GM18858 (cell line): ENCODE data around the gene ECE1.
"Not testable (repeated sequence)": the region's sequence is repeated elsewhere in the genome, so short reads cannot be mapped to it uniquely, and the experiment has no call there.

Experiments
- ATAC-seq: cut with Tn5 transposase; IDR thresholded peaks from one replicate; pipeline ENCODE4 v1.9.1; 2021; ENCODE audit not compliant: unreplicated experiment

Gene ECE1

DNA sequence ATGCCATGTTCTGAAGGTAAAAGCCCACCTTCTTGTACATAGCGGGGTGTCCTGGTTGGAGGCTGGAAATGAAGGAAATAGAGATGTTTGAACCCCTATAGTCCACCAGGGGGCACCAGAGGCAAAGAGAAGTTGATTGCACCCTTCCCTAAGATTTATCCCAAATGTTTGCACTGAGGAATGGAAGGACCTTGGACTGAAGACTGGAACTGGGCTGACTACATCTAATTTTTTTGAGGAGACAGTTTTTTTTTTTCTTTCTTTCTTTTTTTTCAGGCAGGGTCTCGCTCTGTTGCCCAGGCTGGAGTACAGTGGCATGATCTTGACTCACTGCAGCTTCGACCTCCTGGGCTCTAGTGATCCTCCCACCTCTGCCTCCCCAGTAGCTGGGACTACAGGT is 58.2 kb downstream of the ECE1 start:
- ATAC-seq = no peak

DNA sequence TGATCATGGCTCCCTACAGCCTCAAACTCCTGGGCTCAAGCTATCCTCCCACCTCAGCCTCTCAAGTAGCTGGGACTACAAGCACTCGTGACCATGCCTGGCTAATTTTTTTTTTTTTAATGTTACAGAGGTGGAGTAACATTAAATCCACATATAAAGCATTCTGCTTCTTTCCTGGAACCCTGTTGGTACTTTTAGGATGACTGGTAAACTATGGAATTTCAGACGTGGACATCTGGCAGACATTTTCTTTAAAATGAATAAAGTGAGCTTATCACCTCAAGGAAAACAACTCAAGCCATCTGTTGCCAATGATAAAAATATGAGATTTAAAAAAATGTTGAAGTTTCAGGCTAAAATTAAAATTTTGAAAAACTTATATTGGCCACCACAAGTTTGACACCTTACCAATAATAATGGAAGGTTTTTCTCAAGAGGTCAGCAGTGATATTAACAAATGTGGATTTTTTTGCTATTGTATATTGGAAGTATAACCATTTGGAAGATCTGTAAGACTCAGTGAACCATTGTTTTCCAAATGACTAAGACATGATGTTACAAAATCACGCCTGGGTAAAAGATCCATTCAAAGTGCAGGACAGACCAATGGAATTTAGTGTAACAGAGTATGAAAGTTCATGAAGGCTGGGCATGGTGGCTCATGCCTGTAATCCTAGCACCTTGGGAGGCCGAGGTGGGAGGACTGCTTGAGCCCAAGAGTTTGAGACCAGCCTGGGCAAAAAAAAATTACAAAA is 60.8 kb downstream of the ECE1 start:
- ATAC-seq = no peak

DNA sequence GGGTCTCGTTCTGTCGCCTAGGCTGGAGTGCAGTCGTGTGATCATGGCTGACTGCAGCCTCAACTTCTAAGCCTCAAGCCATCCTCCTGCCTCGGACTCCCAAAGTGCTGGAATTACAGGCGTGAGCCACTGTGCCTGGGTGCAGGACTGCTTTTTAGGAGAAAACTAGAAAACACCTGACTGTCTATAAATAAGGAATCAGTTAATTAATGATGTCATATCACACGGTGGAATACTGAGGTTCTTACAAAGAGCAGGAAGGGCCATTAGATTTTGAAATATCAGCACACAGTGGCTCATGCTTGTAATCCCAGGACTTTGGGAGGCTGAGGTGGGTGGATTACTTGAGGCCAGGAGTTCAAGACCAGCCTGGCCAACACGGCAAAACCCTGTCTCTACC is 62.0 kb downstream of the ECE1 start:
- ATAC-seq = not testable (repeated sequence)

DNA sequence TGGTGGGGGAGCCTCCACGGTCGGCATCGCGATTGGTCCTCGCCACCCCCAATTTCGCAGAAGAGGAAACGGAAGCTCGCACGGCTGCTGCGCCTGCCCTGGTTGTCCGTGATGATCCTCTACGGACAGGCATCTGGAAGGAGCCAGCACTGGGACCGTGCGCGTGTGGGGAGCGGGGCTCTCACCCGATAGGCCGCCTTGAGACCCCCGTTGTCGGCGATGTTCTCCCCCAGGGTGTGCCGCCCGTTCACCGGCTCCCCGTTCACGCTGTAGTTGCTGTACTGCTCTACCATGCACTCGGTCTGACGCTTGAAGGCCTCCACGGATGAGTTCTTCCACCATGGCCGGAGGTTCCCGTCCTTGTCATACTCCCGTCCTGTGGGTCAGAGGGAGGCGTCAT is 65.2 kb downstream of the ECE1 start:
- ATAC-seq = no peak

DNA sequence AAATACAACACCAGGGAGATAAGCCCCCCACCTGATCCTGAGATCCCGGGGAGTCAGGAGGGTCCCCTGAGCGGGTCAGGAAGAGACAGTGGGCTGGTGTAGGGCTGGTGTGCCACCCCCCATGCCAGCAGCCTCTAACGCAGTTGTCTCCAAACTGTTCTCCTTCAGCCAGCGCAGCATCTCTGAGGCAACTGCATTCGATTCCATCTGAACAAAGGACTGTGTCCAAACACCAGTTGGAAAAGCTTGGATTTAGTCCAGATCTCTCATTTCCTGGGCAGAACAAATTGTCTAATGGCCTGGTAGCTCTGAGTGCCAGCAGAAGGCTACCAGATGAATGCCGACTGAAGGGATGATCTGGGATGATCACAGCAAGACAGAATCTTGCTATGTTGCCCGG is 69.4 kb downstream of the ECE1 start:
- ATAC-seq = no peak

DNA sequence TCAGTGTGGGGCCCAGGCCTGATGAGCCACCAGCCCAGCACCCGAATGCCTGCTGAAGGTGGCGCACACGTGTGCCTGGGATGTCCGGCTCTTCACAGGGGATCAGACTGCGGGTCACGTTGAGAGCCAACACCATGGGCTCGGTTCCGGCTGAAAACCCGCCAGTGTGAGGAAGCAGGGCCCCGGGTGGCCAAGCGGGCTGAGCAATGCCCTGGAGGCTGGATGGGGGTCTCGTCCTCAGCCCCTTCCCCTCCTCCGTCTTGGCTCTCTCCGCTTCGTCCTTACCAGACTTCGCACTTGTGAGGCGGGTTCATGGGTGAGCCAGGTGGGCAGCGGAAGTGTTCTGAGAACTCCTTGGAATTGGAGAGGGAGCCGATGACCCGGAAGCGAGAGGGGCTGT is 70.6 kb downstream of the ECE1 start:
- ATAC-seq = no peak

DNA sequence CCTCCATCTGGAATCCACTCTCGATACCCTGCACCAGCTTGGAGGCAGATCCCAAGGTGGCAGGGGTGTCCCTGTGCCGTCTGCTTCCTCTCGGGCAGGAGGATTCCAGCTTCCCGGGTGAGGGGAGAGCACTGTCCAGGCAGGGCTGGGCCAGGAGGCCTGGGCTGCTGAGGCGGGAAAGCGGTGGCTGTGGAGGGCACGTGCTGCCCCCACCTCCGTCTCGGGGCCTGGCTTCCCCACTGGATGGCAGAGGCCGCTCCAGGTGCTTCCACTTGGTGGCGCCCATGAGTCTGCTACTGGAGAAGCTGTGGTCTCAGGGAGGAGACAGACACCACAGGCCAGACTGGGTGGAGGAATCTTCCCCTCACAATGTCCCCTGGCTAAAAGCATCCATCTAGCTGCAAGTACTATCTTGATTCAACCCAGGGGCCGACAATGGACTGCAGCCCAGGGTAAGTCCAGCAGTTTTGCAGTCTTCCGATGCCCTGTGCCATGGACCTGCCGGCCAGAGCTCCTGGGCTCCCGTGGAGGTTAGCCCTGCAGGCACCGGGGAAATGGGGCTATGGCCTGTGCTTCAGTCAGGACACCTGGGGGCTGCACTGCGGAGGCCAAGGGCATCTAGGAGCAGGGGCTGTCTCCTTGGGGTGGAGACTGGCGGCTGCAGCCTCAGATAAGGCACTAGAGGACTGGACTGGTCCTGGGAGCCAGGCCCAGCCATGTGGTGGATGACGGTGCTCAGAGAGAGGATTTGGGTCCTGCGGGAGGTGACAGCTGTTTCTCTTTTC is 72.3 kb downstream of the ECE1 start:
- no peak for ATAC-seq

DNA sequence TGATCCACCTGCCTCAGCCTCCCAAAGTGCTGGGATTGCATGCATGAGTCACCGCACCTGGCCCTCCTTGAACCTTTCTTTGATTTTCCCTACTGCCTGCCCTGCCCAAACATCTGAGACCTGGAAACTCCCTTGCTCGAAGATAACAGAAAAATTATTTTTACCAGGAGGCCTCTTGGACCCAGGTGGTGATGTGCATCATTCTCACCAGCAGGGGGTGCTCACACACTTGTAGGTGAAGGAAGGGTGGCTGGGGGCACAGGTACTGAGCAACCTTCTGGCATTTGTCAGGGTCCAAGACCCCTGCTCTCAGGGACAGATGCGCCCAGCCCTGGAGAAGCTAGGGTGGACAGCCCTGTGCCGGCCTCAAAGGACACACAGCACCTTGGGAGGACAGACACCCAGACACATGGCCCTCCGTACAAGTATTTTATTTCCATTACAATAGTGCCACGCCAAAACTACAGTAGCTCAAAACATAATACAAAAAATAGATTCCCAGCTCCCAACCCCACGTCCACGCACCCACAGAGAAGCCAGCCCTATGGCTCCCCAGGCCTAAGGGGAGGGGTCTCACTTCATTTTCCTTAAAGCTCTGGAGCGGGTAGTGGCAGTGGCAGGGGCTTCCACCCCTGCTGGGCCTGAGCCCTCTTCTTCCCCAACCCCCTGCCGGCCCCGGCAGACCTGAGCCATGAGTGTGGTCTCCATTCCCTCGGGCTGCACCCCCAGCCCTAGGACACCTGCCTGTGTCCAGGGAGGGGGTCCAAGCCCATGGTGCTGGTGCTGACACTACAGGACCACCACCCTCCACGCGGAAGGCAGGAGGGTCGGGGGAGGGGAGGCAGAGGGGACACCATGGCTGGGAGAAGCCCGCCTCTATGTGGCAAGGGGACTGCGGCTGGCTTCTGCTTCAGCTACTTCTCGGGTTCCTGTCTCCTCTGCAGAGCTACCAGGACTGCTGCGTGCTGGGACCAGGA is 73.1 kb downstream of the ECE1 start:
- ATAC-seq = no peak

DNA sequence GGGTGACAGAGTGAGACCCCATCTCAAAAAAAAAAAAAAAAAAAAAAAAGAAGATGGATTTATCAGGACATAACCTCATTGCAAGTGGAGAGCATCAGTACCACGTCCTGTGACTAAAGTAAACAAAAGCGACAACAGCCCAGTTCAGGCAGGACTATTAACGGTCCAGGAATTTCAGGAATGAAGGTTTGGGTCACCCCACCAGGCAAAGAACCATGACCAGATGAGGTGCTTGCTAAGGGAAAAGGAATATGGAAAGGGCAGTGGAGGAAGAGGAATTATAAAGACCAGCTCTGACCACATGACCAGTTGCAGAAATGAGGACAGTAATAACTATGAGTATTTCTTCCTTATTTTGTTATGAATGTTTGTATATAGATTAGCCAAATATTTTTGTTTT is 78.1 kb downstream of the ECE1 start:
- ATAC-seq = no peak

DNA sequence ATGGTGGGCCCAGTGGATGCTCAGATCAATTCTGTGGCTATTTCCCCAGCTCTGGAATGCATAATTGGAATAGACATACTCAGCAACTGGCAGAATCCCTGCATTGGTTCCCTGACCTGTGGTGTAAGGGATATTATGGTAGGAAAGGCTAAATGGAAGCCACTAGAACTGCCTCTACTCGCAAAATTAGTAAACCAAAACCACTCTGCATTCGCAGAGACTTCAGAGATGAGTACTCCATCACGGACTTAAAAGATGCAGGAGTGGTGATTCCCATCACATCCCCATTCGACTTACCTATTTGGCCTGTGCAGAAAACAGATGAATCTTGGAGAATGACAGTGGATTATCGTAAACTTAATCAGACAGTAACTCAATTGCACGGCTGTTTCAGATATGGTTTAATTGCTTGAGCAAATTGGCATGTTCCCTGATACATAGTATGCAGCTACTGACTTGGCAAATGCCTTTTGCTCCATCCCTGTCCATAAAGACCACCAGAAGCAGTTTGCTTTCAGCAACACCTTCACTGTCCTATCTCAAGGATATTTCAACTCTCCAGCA is 82.0 kb downstream of the ECE1 start:
- ATAC-seq = not testable (repeated sequence)

DNA sequence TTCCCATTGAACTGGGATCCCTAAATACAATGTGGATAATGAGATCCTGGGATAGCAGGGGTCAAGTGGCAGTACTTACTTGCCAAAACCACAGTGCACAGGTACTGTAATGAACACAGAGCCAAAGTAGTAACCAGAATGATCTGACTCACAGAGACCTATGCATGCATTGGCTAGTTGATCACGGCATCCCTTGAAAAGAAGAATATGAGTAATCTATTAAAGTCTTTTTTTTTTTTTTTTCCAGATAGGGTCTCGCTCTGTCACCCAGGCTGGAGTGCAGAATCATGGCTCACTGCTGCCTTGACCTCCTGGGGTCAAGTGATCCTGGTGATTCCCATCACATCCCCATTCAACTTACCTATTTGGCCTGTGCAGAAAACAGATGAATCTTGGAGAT is 84.1 kb downstream of the ECE1 start:
- no peak for ATAC-seq

DNA sequence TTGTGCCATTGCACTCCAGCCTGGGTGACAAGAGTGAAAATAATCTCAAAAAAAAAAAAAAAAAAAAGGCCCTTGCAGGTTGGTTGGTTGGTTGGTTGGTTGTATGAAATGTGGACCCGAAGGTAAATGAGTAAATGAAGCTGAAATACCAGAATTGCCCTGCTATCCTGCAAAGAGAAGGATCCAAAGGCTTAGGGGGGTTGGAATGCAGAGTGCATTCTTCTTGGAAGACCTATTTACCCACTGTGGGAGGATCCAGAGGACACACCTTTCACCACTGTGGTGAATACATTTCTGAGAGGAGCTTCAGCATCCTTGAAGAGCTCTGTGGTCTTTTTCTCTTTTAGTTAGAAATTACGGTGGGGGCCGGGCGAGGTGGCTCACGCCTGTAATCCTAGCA is 84.8 kb downstream of the ECE1 start:
- no peak for ATAC-seq

DNA sequence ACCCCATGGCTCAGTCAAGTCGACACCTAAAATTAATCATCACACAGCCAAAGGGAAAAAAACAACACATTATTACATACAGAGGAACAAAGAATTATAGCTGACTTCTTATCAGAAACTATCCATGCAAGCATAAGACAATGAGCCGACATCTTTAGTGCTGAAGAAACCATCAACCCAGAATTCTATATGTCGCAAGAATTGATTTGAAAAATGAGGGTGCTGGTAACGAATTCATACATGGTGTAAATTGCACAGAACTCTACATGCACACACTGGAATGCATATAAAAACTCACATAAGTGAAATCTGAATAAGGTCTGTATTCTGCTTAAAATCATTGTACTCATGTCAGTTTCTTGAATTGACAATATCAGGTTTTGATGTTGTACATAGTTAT is 88.6 kb downstream of the ECE1 start:
- ATAC-seq = no peak

DNA sequence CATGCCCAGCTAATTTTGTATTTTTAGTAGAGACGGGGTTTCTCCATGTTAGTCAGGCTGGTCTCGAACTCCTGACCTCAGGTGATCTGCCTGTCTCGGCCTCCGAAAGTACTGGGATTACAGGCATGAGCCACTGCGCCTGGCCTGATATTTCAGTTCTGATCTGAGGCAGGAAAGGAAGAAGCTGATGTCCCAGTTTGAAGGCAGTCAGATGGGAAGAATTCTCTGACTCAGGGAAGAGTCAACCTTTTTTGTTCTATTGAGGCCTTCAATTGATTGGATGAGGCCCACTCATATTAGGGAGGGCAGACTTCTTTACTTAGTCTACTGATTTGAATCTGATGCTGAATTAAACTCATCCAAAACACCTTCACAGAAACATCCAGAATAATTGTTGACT is 89.0 kb downstream of the ECE1 start:
- not testable (repeated sequence) for ATAC-seq

DNA sequence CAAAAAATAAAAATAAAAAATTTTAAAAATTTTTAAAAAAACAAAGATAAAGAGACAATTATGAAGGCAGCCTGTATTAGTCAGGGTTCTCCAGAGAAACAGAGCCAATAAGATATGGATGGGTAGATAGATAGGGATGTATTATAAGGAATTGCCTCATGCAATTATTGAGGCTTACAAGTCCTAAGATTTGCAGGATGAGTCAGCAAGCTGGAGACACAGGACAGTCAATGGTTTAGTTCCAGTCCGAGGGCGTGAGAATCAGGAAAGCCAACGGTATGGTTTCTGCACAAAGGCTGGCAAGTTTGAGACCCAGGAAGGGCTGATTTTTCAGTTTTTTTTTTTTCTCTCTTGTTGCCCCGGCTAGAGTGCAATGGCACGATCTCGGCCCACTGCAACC is 89.5 kb downstream of the ECE1 start:
- ATAC-seq = no peak

DNA sequence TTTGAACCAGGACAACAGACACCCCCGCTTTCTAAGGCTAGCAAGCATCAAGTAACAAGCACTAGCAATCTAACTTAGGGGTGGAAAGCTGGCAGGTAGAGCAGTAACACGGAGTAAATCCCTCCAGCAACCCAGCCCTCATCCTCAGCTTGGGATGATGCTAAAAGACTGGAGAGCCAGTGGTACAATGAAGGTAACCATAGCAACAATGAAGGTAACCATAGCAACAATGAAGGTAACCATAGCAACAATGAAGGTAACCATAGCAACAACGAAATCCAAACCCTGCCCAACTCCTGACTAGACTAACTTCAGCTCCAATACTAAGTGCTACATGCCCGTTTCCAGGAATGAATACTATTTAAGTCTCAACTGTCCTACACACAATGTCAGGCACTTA is 91.3 kb downstream of the ECE1 start:
- no peak for ATAC-seq

DNA sequence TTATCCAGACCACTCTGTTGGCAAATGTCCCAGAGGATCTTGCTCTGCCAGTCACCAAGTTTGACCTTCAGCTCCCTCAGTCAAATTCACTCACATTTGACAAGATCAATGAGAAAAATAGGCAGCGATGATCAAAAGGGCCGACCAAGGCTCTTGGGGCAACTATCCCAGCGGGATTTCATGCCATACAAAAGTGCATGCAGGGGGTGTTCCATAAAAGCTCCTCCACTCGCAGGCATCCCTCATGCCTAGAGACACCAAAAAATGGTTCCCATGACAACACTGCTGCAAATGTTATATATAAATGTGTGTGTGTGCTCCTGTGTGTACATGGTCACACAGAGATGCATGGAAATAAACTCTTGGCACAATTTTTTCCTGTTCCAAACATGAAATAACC is 97.4 kb downstream of the ECE1 start:
- no peak for ATAC-seq

DNA sequence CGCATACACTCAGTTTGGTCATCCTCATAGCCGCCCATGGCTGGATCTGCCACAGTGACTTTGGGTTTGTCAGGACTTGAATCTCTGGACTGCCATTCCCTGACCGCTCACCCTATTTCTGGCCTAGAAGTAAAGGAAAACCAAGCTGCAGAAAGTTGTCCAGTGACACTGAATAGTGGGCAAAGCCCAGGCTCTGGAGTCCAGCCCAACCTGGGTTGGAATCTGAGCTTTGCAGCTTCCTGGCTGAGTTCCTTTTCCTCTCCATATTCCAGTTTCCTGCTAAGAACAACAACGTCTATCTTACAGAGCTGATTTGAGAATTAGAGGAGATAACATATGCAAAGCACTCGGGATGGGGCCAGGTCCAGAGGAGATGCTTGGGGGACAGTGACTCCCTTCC is 98.0 kb downstream of the ECE1 start:
- no peak for ATAC-seq

DNA sequence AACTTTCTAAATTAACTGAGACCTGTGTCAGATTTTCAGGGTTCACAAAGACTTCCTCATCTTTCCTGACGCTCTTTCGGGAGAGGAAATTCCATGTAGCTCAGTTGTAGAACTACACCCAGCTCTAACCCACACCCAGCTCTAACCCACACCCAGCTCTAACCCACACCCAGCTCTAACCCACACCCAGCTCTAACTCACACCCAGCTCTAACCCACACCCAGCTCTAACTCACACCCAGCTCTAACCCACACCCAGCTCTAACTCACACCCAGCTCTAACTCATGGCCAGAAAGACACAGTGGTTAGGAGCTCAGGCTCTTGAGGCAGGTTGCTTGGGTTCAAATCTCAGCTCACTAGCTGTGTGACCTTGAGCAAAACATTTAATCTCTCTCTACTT is 99.5 kb downstream of the ECE1 start:
- ATAC-seq = not testable (repeated sequence)

DNA sequence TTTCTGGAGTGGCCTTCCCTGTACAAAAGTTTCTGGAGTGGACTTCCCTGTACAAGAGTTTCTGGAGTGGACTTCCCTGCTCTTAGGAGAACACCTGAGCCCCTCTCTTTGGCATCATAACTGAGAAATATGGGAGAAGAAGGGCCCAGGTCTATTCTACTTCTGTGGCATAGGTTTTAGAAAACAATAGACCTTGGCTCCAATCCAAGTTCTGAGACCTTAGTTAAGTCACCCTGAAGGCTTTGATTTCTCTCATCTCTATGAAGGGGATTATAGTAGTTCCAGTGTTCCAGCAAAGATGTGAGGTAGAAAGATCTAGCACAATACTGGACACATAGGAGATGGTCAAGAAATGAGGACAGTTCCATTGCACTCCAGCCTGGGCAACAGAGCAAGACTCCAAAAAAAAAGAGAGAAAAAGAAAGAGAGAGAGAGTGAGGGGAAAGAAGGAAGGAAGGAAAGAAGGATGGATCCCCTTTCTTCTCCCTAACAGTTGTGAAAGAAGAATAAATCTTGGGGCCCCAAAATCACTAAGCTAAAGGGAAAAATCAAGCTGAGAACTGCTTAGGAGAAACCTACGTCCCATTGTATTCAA is 100.3 kb downstream of the ECE1 start:
- ATAC-seq = no peak

DNA sequence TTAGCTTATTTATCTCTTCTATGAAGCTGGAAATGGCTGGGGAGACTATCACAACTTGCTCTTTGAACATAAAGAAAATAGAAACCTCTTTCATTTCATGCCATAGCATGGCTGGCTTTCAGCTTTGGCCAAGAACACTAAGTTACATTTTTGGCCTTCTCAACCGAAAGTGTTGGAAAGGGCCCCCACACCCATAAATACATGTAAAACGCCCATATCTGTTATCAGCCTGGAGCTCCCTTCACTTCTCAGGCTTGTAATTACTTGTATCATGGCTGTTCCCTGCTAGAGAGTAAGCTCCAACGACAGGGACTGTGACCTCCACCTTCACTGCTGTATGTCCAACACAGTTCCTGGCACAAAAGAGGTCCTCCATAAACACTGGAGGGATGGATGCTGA is 100.8 kb downstream of the ECE1 start:
- ATAC-seq = no peak
